ENCODE results near the gene ZFAND2B.
"Not testable (repeated sequence)": the region's sequence is repeated elsewhere in the genome, so short reads cannot be mapped to it uniquely, and the experiment has no call there.

Gene ZFAND2B

GRCh38 chr2:219250049-219250781 is 43.6 kb downstream of the ZFAND2B start:
- no peak for DNase-seq (ENCODE audit: low read depth)

- no peak for DNase-seq (ENCODE audit: low read depth)
Observed at GRCh38 chr2:219251656-219252055, 45.1 kb downstream of the ZFAND2B start.

GRCh38 chr2:219252084-219252483 is 45.5 kb downstream of the ZFAND2B start:
- DNase-seq (ENCODE audit: low read depth): no peak

- no peak for DNase-seq (ENCODE audit: low read depth)
Observed at GRCh38 chr2:219252570-219252899, 46.0 kb downstream of the ZFAND2B start.

GRCh38 chr2:219252900-219253752 is 46.5 kb downstream of the ZFAND2B start, which contains the start of gene TUBA4B:
TUBA4B (plus strand) TSS chr2:219253243; CDS start chr2:219253408, 165 bp downstream.
- DNase-seq (ENCODE audit: low read depth): peak; percentile 33

- peak; percentile 90 for DNase-seq (ENCODE audit: low read depth)
Observed at GRCh38 chr2:219253753-219254589, 47.4 kb downstream of the ZFAND2B start, which contains the start of gene TUBA4A. TUBA4A (minus strand) TSS chr2:219253918; CDS start chr2:219253858, 60 bp downstream.

GRCh38 chr2:219254590-219255201 is 48.1 kb downstream of the ZFAND2B start:
- DNase-seq (ENCODE audit: low read depth): peak; percentile 19

- not testable (repeated sequence) for DNase-seq (ENCODE audit: low read depth)
Observed at GRCh38 chr2:219258942-219259341, 52.4 kb downstream of the ZFAND2B start.

Measured in T follicular helper cell (primary cell).